WTC11 (cell line): ENCODE measurements around the gene TMCC2. TPM values are rescaled to one million over a fixed set of nuclear protein-coding genes. Genes with fewer than 3 reads are reported as not detected.
"Not testable (repeated sequence)": the region's sequence is repeated elsewhere in the genome, so short reads cannot be mapped to it uniquely, and the experiment has no call there.

Experiments used
- ATAC-seq: fragments of 200-7000 bp; cut with Tn5 transposase; 2 replicates; pipeline ENCODE4 v1.10.0; 2021; ENCODE audit warnings: mild to moderate bottlenecking, moderate library complexity
- CTCF ChIA-PET: fragments of 300-600 bp; sonication (Branson Sonifier 250); formaldehyde crosslinking; loops from one replicate; lab custom pipeline; 2021; ENCODE audit warnings: antibody characterized with exemption; lab: Charles Lee
- POLR2A ChIA-PET: fragments of 350-600 bp; sonication (Branson Sonifier 250); formaldehyde crosslinking; loops from one replicate; lab custom pipeline; 2021; ENCODE audit warnings: antibody characterized with exemption; lab: Charles Lee
- DNase-seq: peaks from one replicate; pipeline ENCODE4 v3.0.0; 2021; ENCODE audit warnings: low spot score
- H3K27ac Mint-ChIP-seq: 2 replicates; pipeline ENCODE4 v1.8.0; 2021; ENCODE audit warnings: mixed read lengths
- H3K27me3 Mint-ChIP-seq: 2 replicates; pipeline ENCODE4 v1.8.0; 2021; ENCODE audit warnings: low read depth, mild to moderate bottlenecking, moderate library complexity, mixed read lengths
- H3K36me3 Mint-ChIP-seq: 2 replicates; pipeline ENCODE4 v1.8.0; 2021; ENCODE audit warnings: mixed read lengths
- H3K4me1 Mint-ChIP-seq: 2 replicates; pipeline ENCODE4 v1.8.0; 2022; ENCODE audit warnings: mixed read lengths
- H3K4me3 Mint-ChIP-seq: 2 replicates; pipeline ENCODE4 v1.8.0; 2021; ENCODE audit warnings: mild to moderate bottlenecking, moderate library complexity, mixed read lengths
- H3K9me3 Mint-ChIP-seq: 2 replicates; pipeline ENCODE4 v1.8.0; 2021; ENCODE audit warnings: mixed read lengths
- AR ChIP-seq: fragments of 250-450 bp; sonication (Bioruptor Pico); IDR thresholded peaks from 2 replicates; pipeline ENCODE4 v1.9.0; 2021; ENCODE audit warnings: mild to moderate bottlenecking
- CREM ChIP-seq: sonication (generic); formaldehyde crosslinking; IDR thresholded peaks from 2 replicates; pipeline ENCODE4 v1.8.1; 2022; ENCODE audit warnings: mild to moderate bottlenecking, missing genetic modification reagents, moderate library complexity
- ELF4 ChIP-seq: sonication (generic); formaldehyde crosslinking; IDR thresholded peaks from 2 replicates; pipeline ENCODE4 v1.8.1; 2022; ENCODE audit warnings: low read depth, mild to moderate bottlenecking, moderate library complexity, missing genetic modification reagents
- EMX1 ChIP-seq: fragments of 250-450 bp; sonication (Bioruptor Pico); IDR thresholded peaks from 2 replicates; pipeline ENCODE4 v1.8.0; 2021; ENCODE audit warnings: mild to moderate bottlenecking
- FOXJ3 ChIP-seq: sonication (generic); formaldehyde crosslinking; IDR thresholded peaks from 2 replicates; pipeline ENCODE4 v1.9.0; 2021; ENCODE audit warnings: missing genetic modification reagents, mild to moderate bottlenecking, borderline replicate concordance
- HMGXB4 ChIP-seq: sonication (generic); formaldehyde crosslinking; IDR thresholded peaks from 2 replicates; pipeline ENCODE4 v1.8.1; 2023; ENCODE audit warnings: mild to moderate bottlenecking, moderate library complexity, missing genetic modification reagents
- KAT7 ChIP-seq: sonication (generic); formaldehyde crosslinking; IDR thresholded peaks from 2 replicates; pipeline ENCODE4 v1.8.1; 2023; ENCODE audit warnings: missing genetic modification reagents, mild to moderate bottlenecking, borderline replicate concordance
- PRRX2 ChIP-seq: fragments of 250-450 bp; sonication (Bioruptor Pico); IDR thresholded peaks from 2 replicates; pipeline ENCODE4 v1.8.0; 2021; ENCODE audit warnings: mild to moderate bottlenecking
- RORB ChIP-seq: fragments of 250-450 bp; sonication (Bioruptor Pico); IDR thresholded peaks from 2 replicates; pipeline ENCODE4 v1.9.0; 2021; ENCODE audit warnings: mild to moderate bottlenecking
- TEAD1 ChIP-seq: sonication (generic); formaldehyde crosslinking; IDR thresholded peaks from 2 replicates; pipeline ENCODE4 v1.8.0; 2022; ENCODE audit warnings: mild to moderate bottlenecking, missing genetic modification reagents
- TP53 ChIP-seq: sonication (generic); formaldehyde crosslinking; IDR thresholded peaks from 2 replicates; pipeline ENCODE4 v1.8.1; 2023; ENCODE audit warnings: mild to moderate bottlenecking, missing genetic modification reagents
- ZBTB21 ChIP-seq: sonication (generic); formaldehyde crosslinking; IDR thresholded peaks from 2 replicates; pipeline ENCODE4 v1.8.1; 2023; ENCODE audit warnings: mild to moderate bottlenecking, missing genetic modification reagents, borderline replicate concordance
- ZNF138 ChIP-seq: sonication (generic); formaldehyde crosslinking; conservative IDR thresholded peaks from 2 replicates; pipeline ENCODE4 v1.8.1; 2022; ENCODE audit warnings: mild to moderate bottlenecking, moderate library complexity, missing genetic modification reagents
- ZNF232 ChIP-seq: sonication (generic); formaldehyde crosslinking; IDR thresholded peaks from 2 replicates; pipeline ENCODE4 v1.8.0; 2022; ENCODE audit warnings: mild to moderate bottlenecking, missing genetic modification reagents
- ZNF423 ChIP-seq: fragments of 250-450 bp; sonication (Bioruptor Pico); IDR thresholded peaks from 2 replicates; pipeline ENCODE4 v2.1.2; 2022; ENCODE audit warnings: mild to moderate bottlenecking, moderate library complexity
- ZNF425 ChIP-seq: fragments of 250-450 bp; sonication (Bioruptor Pico); conservative IDR thresholded peaks from 2 replicates; pipeline ENCODE4 v1.9.0; 2021; ENCODE audit warnings: mild to moderate bottlenecking
- total RNA-seq: library from RNA; stranded (reverse); gene quantifications from 3 replicates; pipeline ENCODE4 v1.2.3, GENCODE V29; 2021

TMCC2 gene
- total RNA-seq, 1 experiment from 2014 or later = 9.5 TPM

GRCh38 chr1:205227584-205228013 is at the start of gene TMCC2 (continued):
- peak; percentile 38; the same call in 1 of the 2 replicates for TF ChIP-seq HMGXB4 (CRISPR knock-in tag)
- TF ChIP-seq TP53 (CRISPR knock-in tag) = peak; percentile 67; the same call in 1 of the 2 replicates
- TF ChIP-seq TEAD1 = peak; percentile 58; the same call in 1 of the 2 replicates
- TF ChIP-seq CREM (CRISPR knock-in tag) = peak; percentile 55; the same call in 1 of the 2 replicates
- TF ChIP-seq RORB (CRISPR knock-in tag) = no peak

- TF ChIP-seq ZNF423 (CRISPR knock-in tag) (no peak), FOXJ3 (CRISPR knock-in tag) (no peak), AR (CRISPR knock-in tag) (no peak), KAT7 (CRISPR knock-in tag) (no peak), ZBTB21 (CRISPR knock-in tag) (no peak), RORB (CRISPR knock-in tag) (no peak), ZNF425 (no peak), ZNF232 (no peak), ELF4 (no peak), EMX1 (CRISPR knock-in tag) (no peak), ZNF138 (CRISPR knock-in tag) (no peak), PRRX2 (CRISPR knock-in tag) (no peak)
- Mint-ChIP-seq H3K4me3 (no peak overlapping the region), H3K9me3 (no peaks in the 10 kb centered on the region), H3K36me3 (peaks cover 5% of the 10 kb centered on the region; the same call in 1 of the 2 replicates), H3K4me1 (peaks cover 3% of the 10 kb centered on the region), H3K27ac (no peak overlapping the region), H3K27me3 (no peaks in the 10 kb centered on the region)
- ChIA-PET CTCF (interaction anchor here (0.6 to 0.9 kb wide), 3 partner anchors 49 to 118 kb away, joined by 3 read pairs; no protein-coding TSS in a partner anchor), POLR2A (no interaction called here)
- DNase-seq = no peak
- no peak for ATAC-seq
Measured at GRCh38 chr1:205179842-205180241, 47.9 kb upstream of the TMCC2 start.

GRCh38 chr1:205180331-205180730 is 47.4 kb upstream of the TMCC2 start:
- H3K36me3 Mint-ChIP-seq, H3K4me3 Mint-ChIP-seq, H3K9me3 Mint-ChIP-seq, DNase-seq, H3K27ac Mint-ChIP-seq, POLR2A ChIA-PET, H3K27me3 Mint-ChIP-seq, ATAC-seq, H3K4me1 Mint-ChIP-seq: not testable (repeated sequence)
- CTCF ChIA-PET = interaction anchor here (0.6 to 0.9 kb wide), 3 partner anchors 49 to 119 kb away, joined by 3 read pairs; no protein-coding TSS in a partner anchor
